ENCODE measurements around the gene GCGR. TPM values are rescaled to one million over a fixed set of nuclear protein-coding genes. Genes with fewer than 3 reads are reported as not detected.

GCGR gene
- total RNA-seq, 5 donors from 2014 or later (not counting 1 experiment from before 2014, with no cell fraction given), result 0.13 TPM; not detected in 4

DNA sequence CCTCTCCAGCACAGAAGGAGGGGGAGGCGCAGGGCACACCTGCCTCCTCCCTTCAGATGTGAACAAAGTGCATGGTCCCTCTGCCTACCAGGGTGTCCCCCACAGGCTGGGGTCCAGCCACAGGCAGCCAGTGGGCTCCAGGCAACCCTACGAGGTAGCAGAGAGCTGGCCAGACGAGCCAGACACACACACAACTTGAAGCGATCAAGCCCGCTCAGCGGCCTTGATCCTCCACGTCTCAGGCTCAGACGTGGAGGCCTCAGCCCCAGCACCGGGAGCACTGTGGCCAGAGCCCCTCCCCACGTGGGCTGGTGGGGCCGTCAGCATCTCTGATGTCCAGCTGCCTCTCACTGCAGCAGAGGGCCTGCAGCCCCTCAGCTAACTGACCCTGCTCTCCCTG lies 20.6 kb downstream of the GCGR start:
- no peak overlapping the region for H3K27ac Mint-ChIP-seq
- no peak for DNase-seq

DNA sequence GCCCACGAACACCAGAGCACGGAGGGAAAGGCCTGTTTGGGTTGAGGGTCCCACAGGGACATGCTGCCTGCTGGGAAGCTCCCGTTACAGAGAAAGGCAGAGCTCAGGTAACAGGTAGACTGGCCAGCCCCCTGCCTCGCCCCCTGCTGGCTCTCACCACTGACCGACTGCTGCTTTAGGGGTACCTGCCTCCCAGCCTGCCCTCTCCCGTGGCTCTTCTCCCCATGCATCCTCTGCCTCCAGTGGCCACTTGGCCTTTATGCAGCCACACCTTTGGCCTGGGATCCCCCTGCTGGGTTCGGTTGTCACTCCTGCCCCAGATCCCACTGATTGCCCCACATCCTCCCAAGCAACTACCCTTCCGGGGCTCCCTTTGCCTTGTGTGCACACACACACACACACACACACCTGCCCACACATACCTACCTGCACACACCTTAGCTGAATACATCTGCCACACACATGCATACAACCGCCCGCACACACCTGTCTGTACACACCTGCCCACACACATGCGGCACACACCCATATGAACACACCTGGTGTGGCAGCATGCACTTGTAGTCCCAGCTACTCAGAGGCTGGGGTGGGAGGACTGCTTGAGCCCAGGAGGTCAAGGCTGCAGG lies 22.0 kb downstream of the GCGR start:
- peaks cover 7% of the 10 kb centered on the region for H3K36me3 Mint-ChIP-seq
- no peaks in the 10 kb centered on the region for H3K9me3 Mint-ChIP-seq
- Histone ChIP-seq H3K27ac (ENCODE audit: low read length) (no peak overlapping the region), H3K4me3 (ENCODE audit: control insufficient read depth in 1 of 2, extremely low read depth in 1 of 2, low read length in 1 of 2) (no peak overlapping the region), H3K36me3 (ENCODE audit: control insufficient read depth in 2 of 2, extremely low read depth in 1 of 2, insufficient read depth in 1 of 2, low read length in 1 of 2) (peaks cover 16 to 19% of the 10 kb centered on the region in 2 donors), H3K4me1 (ENCODE audit: control insufficient read depth in 1 of 2, extremely low read depth in 1 of 2, insufficient read depth in 2 of 2, low read length in 2 of 2) (peaks cover 0 to 11% of the 10 kb centered on the region in 2 experiments), H3K9me3 (no peaks in the 10 kb centered on the region), H3K27me3 (replicated peaks in 1 of 2; ENCODE audit: control insufficient read depth in 2 of 2, extremely low read depth in 1 of 2, insufficient read depth in 2 of 2, low read length in 1 of 2) (peaks cover 0 to 4% of the 10 kb centered on the region in 2 experiments)
- ChIA-PET CTCF (interaction anchor here in 1 of 2 donors (0.5 kb wide), 1 partner anchor 21 kb away, joined by 5 read pairs; no protein-coding TSS in a partner anchor), POLR2A (no interaction called here)
- no peak for ATAC-seq (replicated peaks in 1 of 4)
- DNase-seq, result no peak
- H3K4me1 Mint-ChIP-seq, result peaks cover 0 to 14% (median 11%) of the 10 kb centered on the region in 3 donors
- WGBS (ENCODE audit: insufficient coverage), result 88% methylated on average over 8 of the region's 11 CpGs
- H3K4me3 Mint-ChIP-seq, result no peak overlapping the region
- no peak overlapping the region for H3K27ac Mint-ChIP-seq
- no peaks in the 10 kb centered on the region for H3K27me3 Mint-ChIP-seq

More for the DNA sequence above, 20.6 kb downstream of the GCGR start:
- Histone ChIP-seq H3K4me1 (ENCODE audit: control insufficient read depth in 1 of 2, extremely low read depth in 1 of 2, insufficient read depth in 2 of 2, low read length in 2 of 2) (peaks cover 0 to 6% of the 10 kb centered on the region in 2 experiments), H3K27me3 (replicated peaks in 1 of 2; ENCODE audit: control insufficient read depth in 2 of 2, extremely low read depth in 1 of 2, insufficient read depth in 2 of 2, low read length in 1 of 2) (peaks cover 0 to 9% of the 10 kb centered on the region in 2 experiments), H3K4me3 (ENCODE audit: control insufficient read depth in 1 of 2, extremely low read depth in 1 of 2, low read length in 1 of 2) (no peak overlapping the region), H3K36me3 (ENCODE audit: control insufficient read depth in 2 of 2, extremely low read depth in 1 of 2, insufficient read depth in 1 of 2, low read length in 1 of 2) (peaks cover 16 to 19% of the 10 kb centered on the region in 2 donors), H3K9me3 (no peaks in the 10 kb centered on the region), H3K27ac (ENCODE audit: low read length) (no peak overlapping the region)
- WGBS (ENCODE audit: insufficient coverage), result 94% methylated on average over 11 of the region's 11 CpGs
- Mint-ChIP-seq H3K36me3 (peaks cover 7% of the 10 kb centered on the region), H3K27me3 (no peaks in the 10 kb centered on the region), H3K9me3 (no peaks in the 10 kb centered on the region), H3K4me1 (peaks cover 0 to 12% (median 9%) of the 10 kb centered on the region in 3 donors), H3K4me3 (no peak overlapping the region)
- ATAC-seq (replicated peaks in 1 of 4), result no peak
- ChIA-PET CTCF (no interaction called here), POLR2A (no interaction called here)

DNA sequence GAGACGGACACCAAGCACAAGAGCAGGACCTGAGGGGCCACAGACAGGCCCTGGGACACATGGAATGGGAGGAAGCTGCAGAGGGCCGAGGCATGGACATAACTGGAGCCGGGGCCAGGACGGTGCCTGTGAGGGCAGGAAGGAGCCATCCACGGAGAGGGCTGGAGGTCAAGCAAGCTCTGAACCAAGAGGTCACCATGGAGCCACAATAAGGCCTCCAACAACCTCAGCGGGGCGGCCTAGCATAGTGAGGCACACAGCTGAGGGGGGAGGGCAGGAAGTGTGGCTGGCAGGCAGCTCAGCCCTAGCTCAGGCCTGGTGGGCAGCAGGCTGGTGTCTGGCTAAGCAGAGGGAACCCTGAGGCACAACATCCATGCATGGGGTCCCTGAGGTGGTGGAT lies 24.7 kb downstream of the GCGR start:
- Histone ChIP-seq H3K4me3 (ENCODE audit: control insufficient read depth in 1 of 2, extremely low read depth in 1 of 2, low read length in 1 of 2) (no peak overlapping the region), H3K27ac (ENCODE audit: low read length) (no peak overlapping the region), H3K9me3 (no peaks in the 10 kb centered on the region), H3K4me1 (ENCODE audit: control insufficient read depth in 1 of 2, extremely low read depth in 1 of 2, insufficient read depth in 2 of 2, low read length in 2 of 2) (peaks cover 6 to 30% of the 10 kb centered on the region in 2 experiments), H3K36me3 (ENCODE audit: control insufficient read depth in 2 of 2, extremely low read depth in 1 of 2, insufficient read depth in 1 of 2, low read length in 1 of 2) (peaks cover under 1 to 12% of the 10 kb centered on the region in 2 donors), H3K27me3 (replicated peaks in 1 of 2; ENCODE audit: control insufficient read depth in 2 of 2, extremely low read depth in 1 of 2, insufficient read depth in 2 of 2, low read length in 1 of 2) (no peaks in the 10 kb centered on the region)
- Mint-ChIP-seq H3K36me3 (peaks cover 4% of the 10 kb centered on the region), H3K9me3 (no peaks in the 10 kb centered on the region), H3K4me3 (no peak overlapping the region), H3K27ac (no peak overlapping the region), H3K27me3 (no peaks in the 10 kb centered on the region), H3K4me1 (peaks cover 16 to 28% (median 25%) of the 10 kb centered on the region in 3 donors)
- ATAC-seq (replicated peaks in 1 of 4) (no peak), DNase-seq (no peak)
- ChIA-PET POLR2A (no interaction called here), CTCF (interaction anchor here in 1 of 2 donors (0.6 to 0.7 kb wide), 2 partner anchors 26 to 529 kb away, joined by 3 to 6 read pairs; no protein-coding TSS in a partner anchor)
- 89% methylated on average over 7 of the region's 7 CpGs for WGBS (ENCODE audit: insufficient coverage)

DNA sequence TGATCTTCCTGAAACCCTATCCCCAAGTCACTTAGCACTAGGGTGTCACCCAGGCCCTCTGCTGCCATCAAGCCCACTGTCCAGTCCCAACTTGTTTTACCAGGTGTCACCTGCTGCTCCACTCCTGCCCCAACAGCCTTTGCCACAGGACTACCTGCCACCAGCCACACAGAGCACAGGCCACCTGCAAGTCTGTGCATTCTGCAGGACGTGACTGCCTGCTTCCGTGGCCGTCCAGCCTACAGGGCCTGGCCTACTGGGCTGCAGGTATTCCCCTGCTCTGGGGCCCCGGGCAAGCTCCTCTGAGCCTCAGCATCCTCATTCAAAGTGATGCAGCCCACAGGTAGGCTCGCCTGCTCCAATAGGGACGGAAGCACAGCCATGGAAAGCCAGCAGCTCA lies 25.9 kb downstream of the GCGR start:
- H3K9me3 Mint-ChIP-seq, result no peaks in the 10 kb centered on the region
- H3K4me3 Mint-ChIP-seq, result peak overlapping the region in 1 of 3 donors; percentile 13
- peaks cover 4% of the 10 kb centered on the region for H3K36me3 Mint-ChIP-seq
- no peak overlapping the region for H3K4me3 ChIP-seq (ENCODE audit: control insufficient read depth in 1 of 2, extremely low read depth in 1 of 2, low read length in 1 of 2)
- H3K36me3 ChIP-seq (ENCODE audit: control insufficient read depth in 2 of 2, extremely low read depth in 1 of 2, insufficient read depth in 1 of 2, low read length in 1 of 2), result peaks cover 0 to 4% of the 10 kb centered on the region in 2 donors
- H3K9me3 ChIP-seq, result no peaks in the 10 kb centered on the region
- H3K27ac ChIP-seq (ENCODE audit: low read length), result no peak overlapping the region
- DNase-seq (no peak), ATAC-seq (replicated peaks in 1 of 4) (no peak)
- no peak overlapping the region for H3K27ac Mint-ChIP-seq
- H3K27me3 ChIP-seq (replicated peaks in 1 of 2; ENCODE audit: control insufficient read depth in 2 of 2, extremely low read depth in 1 of 2, insufficient read depth in 2 of 2, low read length in 1 of 2), result no peaks in the 10 kb centered on the region
- 93% methylated on average over 6 of the region's 6 CpGs for WGBS (ENCODE audit: insufficient coverage)
- POLR2A ChIA-PET, result no interaction called here
- H3K4me1 Mint-ChIP-seq, result peaks cover 16 to 31% (median 28%) of the 10 kb centered on the region in 3 donors
- CTCF ChIA-PET, result no interaction called here
- peaks cover 7 to 38% of the 10 kb centered on the region in 2 experiments for H3K4me1 ChIP-seq (ENCODE audit: control insufficient read depth in 1 of 2, extremely low read depth in 1 of 2, insufficient read depth in 2 of 2, low read length in 2 of 2)
- no peaks in the 10 kb centered on the region for H3K27me3 Mint-ChIP-seq

GRCh38 chr17:81831563-81831956 lies 27.6 kb downstream of the GCGR start:
- no peaks in the 10 kb centered on the region for H3K36me3 Mint-ChIP-seq
- H3K27me3 Mint-ChIP-seq, result no peaks in the 10 kb centered on the region
- no peak overlapping the region for H3K4me3 ChIP-seq (ENCODE audit: control insufficient read depth in 1 of 2, extremely low read depth in 1 of 2, low read length in 1 of 2)
- CTCF ChIA-PET, result no interaction called here
- H3K27me3 ChIP-seq (replicated peaks in 1 of 2; ENCODE audit: control insufficient read depth in 2 of 2, extremely low read depth in 1 of 2, insufficient read depth in 2 of 2, low read length in 1 of 2), result no peaks in the 10 kb centered on the region
- H3K27ac ChIP-seq (ENCODE audit: low read length), result peak overlapping the region; percentile 58
- POLR2A ChIA-PET, result no interaction called here
- DNase-seq (no peak), ATAC-seq (replicated peaks in 1 of 4) (no peak)
- H3K36me3 ChIP-seq (ENCODE audit: control insufficient read depth in 2 of 2, extremely low read depth in 1 of 2, insufficient read depth in 1 of 2, low read length in 1 of 2), result no peaks in the 10 kb centered on the region
- H3K27ac Mint-ChIP-seq, result peak overlapping the region; percentile 84 to 93
- H3K4me1 ChIP-seq (ENCODE audit: control insufficient read depth in 1 of 2, extremely low read depth in 1 of 2, insufficient read depth in 2 of 2, low read length in 2 of 2), result peaks cover 7 to 38% of the 10 kb centered on the region in 2 experiments
- peak overlapping the region; percentile 85 to 88 (median 85) for H3K4me3 Mint-ChIP-seq
- no peaks in the 10 kb centered on the region for H3K9me3 Mint-ChIP-seq
- WGBS (ENCODE audit: insufficient coverage), result 85% methylated on average over 4 of the region's 7 CpGs
- no peaks in the 10 kb centered on the region for H3K9me3 ChIP-seq
- peaks cover 16 to 26% (median 25%) of the 10 kb centered on the region in 3 donors for H3K4me1 Mint-ChIP-seq

GRCh38 chr17:81831957-81832607 lies 28.1 kb downstream of the GCGR start:
- H3K4me1 Mint-ChIP-seq, result peaks cover 16 to 26% (median 25%) of the 10 kb centered on the region in 3 donors
- POLR2A ChIA-PET, result no interaction called here

More at GRCh38 chr17:81831957-81832607, 28.1 kb downstream of the GCGR start:
- H3K27me3 ChIP-seq (replicated peaks in 1 of 2; ENCODE audit: control insufficient read depth in 2 of 2, extremely low read depth in 1 of 2, insufficient read depth in 2 of 2, low read length in 1 of 2), result no peaks in the 10 kb centered on the region
- H3K36me3 ChIP-seq (ENCODE audit: control insufficient read depth in 2 of 2, extremely low read depth in 1 of 2, insufficient read depth in 1 of 2, low read length in 1 of 2), result no peaks in the 10 kb centered on the region
- peak; percentile 34 to 56 (median 43) for ATAC-seq (replicated peaks in 1 of 4)
- H3K9me3 Mint-ChIP-seq, result no peaks in the 10 kb centered on the region
- H3K4me1 ChIP-seq (ENCODE audit: control insufficient read depth in 1 of 2, extremely low read depth in 1 of 2, insufficient read depth in 2 of 2, low read length in 2 of 2), result peaks cover 7 to 38% of the 10 kb centered on the region in 2 experiments
- H3K27ac Mint-ChIP-seq, result peak overlapping the region; percentile 84 to 93
- CTCF ChIA-PET, result no interaction called here
- H3K9me3 ChIP-seq, result no peaks in the 10 kb centered on the region
- peak in 34 of 35 experiments; percentile 18 to 71 (median 47) for DNase-seq
- no peaks in the 10 kb centered on the region for H3K36me3 Mint-ChIP-seq
- WGBS (ENCODE audit: insufficient coverage), result 14% methylated on average over 18 of the region's 18 CpGs
- peak overlapping the region; percentile 58 for H3K27ac ChIP-seq (ENCODE audit: low read length)
- H3K4me3 ChIP-seq (ENCODE audit: control insufficient read depth in 1 of 2, extremely low read depth in 1 of 2, low read length in 1 of 2), result peak overlapping the region; percentile 63 to 72
- no peaks in the 10 kb centered on the region for H3K27me3 Mint-ChIP-seq
- peak overlapping the region; percentile 85 to 88 (median 85) for H3K4me3 Mint-ChIP-seq
